ENCODE data around the gene ABCC3. TPM values are rescaled to one million over a fixed set of nuclear protein-coding genes. Genes with fewer than 3 reads are reported as not detected.

ABCC3 gene
- total RNA-seq, 1 donor from 2014 or later, result not detected

- TF ChIP-seq CTCF (IDR thresholded peaks at IDR 0.05; ENCODE audit: partially characterized antibody, unreplicated experiment), result no peak
- H3K27me3 Mint-ChIP-seq (ENCODE audit: unreplicated experiment), result no peaks in the 10 kb centered on the region
- no peak overlapping the region for H3K4me3 Mint-ChIP-seq (ENCODE audit: unreplicated experiment)
These were observed 12.5 kb downstream of the ABCC3 start for GRCh38 chr17:50647187-50647586.

GRCh38 chr17:50649042-50649908 is 14.6 kb downstream of the ABCC3 start:
- H3K36me3 Mint-ChIP-seq (ENCODE audit: unreplicated experiment), result no peaks in the 10 kb centered on the region
- no peaks in the 10 kb centered on the region for H3K27me3 Mint-ChIP-seq (ENCODE audit: unreplicated experiment)
- no peak for DNase-seq
- no peak overlapping the region for H3K4me3 Mint-ChIP-seq (ENCODE audit: unreplicated experiment)
- peaks cover 2% of the 10 kb centered on the region for H3K9me3 Mint-ChIP-seq (ENCODE audit: unreplicated experiment)
- no peak overlapping the region for H3K27ac Mint-ChIP-seq (ENCODE audit: unreplicated experiment)
- no peak for TF ChIP-seq CTCF (IDR thresholded peaks at IDR 0.05; ENCODE audit: partially characterized antibody, unreplicated experiment)
- H3K4me1 Mint-ChIP-seq (ENCODE audit: low read depth, unreplicated experiment), result no peaks in the 10 kb centered on the region

More at GRCh38 chr17:50647187-50647586, 12.5 kb downstream of the ABCC3 start:
- DNase-seq, result no peak
- Mint-ChIP-seq H3K9me3 (ENCODE audit: unreplicated experiment) (peaks cover 2% of the 10 kb centered on the region), H3K4me1 (ENCODE audit: low read depth, unreplicated experiment) (no peaks in the 10 kb centered on the region), H3K27ac (ENCODE audit: unreplicated experiment) (no peak overlapping the region), H3K36me3 (ENCODE audit: unreplicated experiment) (no peaks in the 10 kb centered on the region)

- Mint-ChIP-seq H3K27me3 (ENCODE audit: unreplicated experiment) (no peaks in the 10 kb centered on the region), H3K27ac (ENCODE audit: unreplicated experiment) (no peak overlapping the region), H3K4me3 (ENCODE audit: unreplicated experiment) (no peak overlapping the region), H3K9me3 (ENCODE audit: unreplicated experiment) (peaks cover 2% of the 10 kb centered on the region), H3K4me1 (ENCODE audit: low read depth, unreplicated experiment) (no peaks in the 10 kb centered on the region), H3K36me3 (ENCODE audit: unreplicated experiment) (no peaks in the 10 kb centered on the region)
- no peak for TF ChIP-seq CTCF (IDR thresholded peaks at IDR 0.05; ENCODE audit: partially characterized antibody, unreplicated experiment)
- DNase-seq, result no peak
These were observed 17.0 kb downstream of the ABCC3 start for GRCh38 chr17:50651661-50652060.

- no peak overlapping the region for H3K4me3 Mint-ChIP-seq (ENCODE audit: unreplicated experiment)
- no peaks in the 10 kb centered on the region for H3K4me1 Mint-ChIP-seq (ENCODE audit: low read depth, unreplicated experiment)
- H3K9me3 Mint-ChIP-seq (ENCODE audit: unreplicated experiment), result peaks cover 3% of the 10 kb centered on the region
- peaks cover 2% of the 10 kb centered on the region for H3K27me3 Mint-ChIP-seq (ENCODE audit: unreplicated experiment)
- no peak for TF ChIP-seq CTCF (IDR thresholded peaks at IDR 0.05; ENCODE audit: partially characterized antibody, unreplicated experiment)
- DNase-seq, result no peak
- no peaks in the 10 kb centered on the region for H3K36me3 Mint-ChIP-seq (ENCODE audit: unreplicated experiment)
- H3K27ac Mint-ChIP-seq (ENCODE audit: unreplicated experiment), result no peak overlapping the region
These were observed 19.1 kb downstream of the ABCC3 start for GRCh38 chr17:50653738-50654137.

- peaks cover 3% of the 10 kb centered on the region for H3K9me3 Mint-ChIP-seq (ENCODE audit: unreplicated experiment)
- no peak for DNase-seq
- no peak for TF ChIP-seq CTCF (IDR thresholded peaks at IDR 0.05; ENCODE audit: partially characterized antibody, unreplicated experiment)
These were observed 21.8 kb downstream of the ABCC3 start for GRCh38 chr17:50656509-50656908.

More at GRCh38 chr17:50656509-50656908, 21.8 kb downstream of the ABCC3 start:
- H3K4me1 Mint-ChIP-seq (ENCODE audit: low read depth, unreplicated experiment), result peaks cover 4% of the 10 kb centered on the region
- H3K4me3 Mint-ChIP-seq (ENCODE audit: unreplicated experiment), result no peak overlapping the region
- peaks cover 4% of the 10 kb centered on the region for H3K36me3 Mint-ChIP-seq (ENCODE audit: unreplicated experiment)
- H3K27ac Mint-ChIP-seq (ENCODE audit: unreplicated experiment), result no peak overlapping the region
- peaks cover 10% of the 10 kb centered on the region for H3K27me3 Mint-ChIP-seq (ENCODE audit: unreplicated experiment)
